Stimulated activated CD4-positive, alpha-beta T cell treated with anti-CD3 and anti-CD28 coated beads, Interleukin-15, amount 100 ng/mL, for 1 hour (primary cell): Measurements from ENCODE around the gene KSR2.
"Not testable (repeated sequence)": the region's sequence is repeated elsewhere in the genome, so short reads cannot be mapped to it uniquely, and the experiment has no call there.

Experiments used
- DNase-seq, 2 donors: peaks; one replicate each; pipeline ENCODE4 v3.0.0-alpha.2; 2020; ENCODE audit warnings: low read depth in 1 of 2, low spot score in 1 of 2

Gene KSR2

DNA sequence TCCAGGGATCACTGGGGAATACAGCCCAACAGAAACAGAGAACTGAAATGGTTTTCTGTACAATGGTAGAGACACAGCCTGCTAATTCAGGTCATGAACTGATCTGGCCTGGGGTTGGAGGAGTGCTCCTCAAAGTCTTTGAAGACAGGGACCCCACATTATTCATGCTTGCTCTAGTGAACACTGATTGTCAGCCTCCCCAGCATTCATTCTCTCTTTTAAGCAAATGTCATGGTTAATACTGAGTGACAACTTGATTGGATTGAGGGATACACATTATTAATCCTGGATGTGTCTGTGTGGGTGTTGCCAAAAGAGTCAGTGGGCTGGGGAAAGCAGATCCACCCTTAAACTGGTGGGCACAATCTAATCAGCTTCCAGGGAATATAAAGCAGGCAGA lies 319.0 kb downstream of the KSR2 start:
- no peak for DNase-seq

DNA sequence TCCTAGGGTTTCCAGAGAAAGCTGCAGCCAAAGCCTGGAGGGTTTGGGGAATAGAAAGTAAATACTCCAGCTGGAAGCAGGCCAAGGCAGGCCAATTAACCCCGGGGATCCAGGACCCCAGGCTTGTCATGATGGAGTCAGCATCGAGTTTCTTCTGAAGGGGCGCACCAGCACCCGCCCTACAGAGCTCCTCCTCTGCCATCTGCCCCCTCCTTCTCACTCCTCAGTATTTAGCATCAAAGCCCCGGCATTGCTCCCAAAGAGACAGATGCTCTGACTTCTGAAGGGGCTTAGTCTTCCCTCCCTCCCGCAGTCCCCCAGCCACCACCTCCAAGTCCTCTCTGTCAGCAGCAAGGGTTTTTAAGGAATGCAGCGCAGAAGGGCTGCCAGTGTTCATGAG lies 322.3 kb downstream of the KSR2 start:
- no peak for DNase-seq

DNA sequence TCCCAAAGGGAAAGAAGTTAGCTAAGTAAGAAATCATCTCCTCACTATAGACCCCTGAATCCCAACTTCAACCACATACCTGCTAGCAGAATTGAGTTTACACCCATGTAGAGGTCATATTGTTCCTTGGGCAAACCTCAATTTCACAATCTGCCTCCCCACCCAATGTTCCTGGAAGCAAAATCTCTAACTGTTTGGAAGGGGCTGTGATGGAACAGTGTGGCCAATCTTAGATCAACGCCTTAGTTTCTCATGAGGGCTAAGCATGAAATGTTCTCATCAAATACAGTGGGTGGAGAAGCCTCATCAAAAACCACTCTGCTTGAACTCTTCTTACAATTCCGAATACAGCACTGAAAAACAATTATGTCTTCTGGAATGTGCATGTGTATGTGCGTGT lies 323.3 kb downstream of the KSR2 start:
- no peak for DNase-seq

DNA sequence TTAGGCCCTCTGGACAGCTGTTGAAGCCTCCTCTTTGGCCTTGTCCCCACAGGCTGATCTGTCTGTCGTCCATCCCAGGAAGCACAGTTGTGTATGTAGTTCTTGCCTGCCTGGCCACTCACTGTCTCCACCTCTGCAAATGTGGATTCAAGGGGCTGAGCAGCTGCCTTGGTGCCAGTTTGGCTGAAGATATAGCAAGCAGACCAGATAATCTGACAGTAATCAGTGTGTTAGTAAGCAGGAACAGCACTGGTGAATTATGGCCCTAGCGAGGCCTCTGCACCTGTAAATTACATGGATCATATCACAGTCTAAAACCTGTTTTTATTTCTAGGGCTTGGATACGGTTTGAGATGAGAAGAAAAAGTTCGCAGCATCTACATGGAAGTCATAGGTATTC lies 324.8 kb downstream of the KSR2 start:
- DNase-seq, result no peak

DNA sequence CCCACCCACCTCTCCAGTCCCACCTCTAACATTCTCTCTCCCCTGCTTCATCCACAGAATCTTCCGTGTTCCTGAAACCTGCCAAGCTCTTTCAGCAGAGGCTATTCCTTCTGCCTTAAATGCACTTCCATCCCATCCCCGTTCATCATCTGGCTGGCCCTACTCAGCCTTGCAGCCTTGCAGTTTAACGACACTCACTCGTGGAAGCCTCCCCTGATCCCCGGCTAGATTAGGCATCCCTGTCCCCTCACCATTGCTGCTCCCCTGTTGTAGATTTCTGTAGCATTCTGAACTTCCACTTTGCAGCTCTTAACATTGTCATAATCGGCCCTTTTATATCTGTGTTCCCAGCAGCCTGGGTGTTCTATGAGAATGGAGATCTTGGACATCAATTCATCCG lies 326.9 kb downstream of the KSR2 start:
- no peak for DNase-seq

DNA sequence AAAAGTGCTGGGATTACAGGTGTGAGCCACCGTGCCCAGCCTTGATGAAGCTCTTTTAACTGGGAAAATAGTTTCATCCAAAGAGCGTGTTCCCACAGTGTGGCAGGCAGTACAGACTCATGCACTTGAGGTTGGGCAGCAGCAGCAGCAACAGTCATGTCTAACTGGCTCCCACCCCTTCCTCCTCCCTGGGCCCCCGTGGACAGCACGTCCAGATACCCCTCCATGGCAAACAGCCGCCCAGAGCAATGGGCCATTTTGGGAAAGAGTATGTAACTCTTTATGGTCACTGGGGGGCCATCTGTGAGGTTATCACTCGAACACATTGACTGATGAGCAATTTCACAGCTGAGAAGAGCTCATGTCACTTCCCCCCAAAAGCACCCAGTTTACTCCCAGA lies 328.3 kb downstream of the KSR2 start:
- no peak for DNase-seq

DNA sequence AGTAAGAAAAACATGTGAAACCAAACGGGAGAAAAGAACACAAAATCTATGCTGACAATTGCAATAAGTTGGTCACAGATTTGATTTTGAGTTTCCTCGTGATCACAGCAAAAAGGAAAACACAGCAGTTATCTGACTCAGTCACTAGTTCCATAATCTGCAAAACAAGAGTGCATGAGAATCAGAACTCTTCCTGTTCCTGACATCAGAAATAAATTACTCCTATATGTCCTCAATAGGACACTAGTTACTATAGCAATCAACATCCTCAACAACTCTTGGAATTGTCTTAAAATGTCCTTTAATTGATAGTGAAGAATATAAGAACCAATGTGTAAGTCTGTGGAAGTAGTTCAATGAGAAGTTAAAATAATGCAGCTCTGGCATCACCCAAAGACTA lies 339.3 kb downstream of the KSR2 start:
- DNase-seq, result no peak

DNA sequence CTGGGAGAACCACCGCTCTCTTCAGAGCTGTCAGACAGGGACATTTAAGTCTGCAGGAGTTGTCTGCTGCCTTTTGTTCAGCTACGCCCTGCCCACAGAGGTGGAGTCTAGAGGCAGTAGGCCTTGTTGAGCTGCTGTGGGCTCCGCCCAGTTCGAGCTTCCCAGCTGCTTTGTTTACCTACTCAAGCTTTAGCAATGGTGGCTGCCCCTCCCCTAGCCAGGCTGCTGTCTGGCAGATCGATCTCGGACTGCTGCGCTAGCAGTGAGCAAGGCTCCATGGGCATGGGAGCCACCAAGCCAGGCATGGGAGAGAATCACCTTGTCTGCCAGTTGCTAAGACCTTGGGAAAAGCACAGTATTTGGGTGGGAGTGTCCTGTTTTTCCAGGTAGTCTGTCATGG lies 340.1 kb downstream of the KSR2 start:
- DNase-seq, result not testable (repeated sequence)

DNA sequence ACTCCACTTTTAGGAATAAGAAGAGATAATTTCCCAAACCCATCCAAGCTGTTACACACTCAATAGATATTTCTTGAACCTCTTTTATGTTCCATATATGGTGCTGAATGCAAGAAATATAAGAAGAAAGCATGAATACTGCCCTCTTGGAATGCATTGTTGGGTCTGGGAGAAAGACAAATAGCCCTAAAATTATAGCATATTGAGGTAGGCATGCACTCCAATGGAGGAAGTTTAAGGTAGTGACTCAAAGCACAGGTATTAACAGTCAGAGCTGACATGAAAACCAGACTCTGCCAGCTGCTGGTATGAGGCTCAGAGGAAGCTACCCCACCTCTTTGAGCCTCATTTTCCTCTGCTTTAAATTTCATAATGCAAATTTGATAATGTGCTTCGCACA lies 346.0 kb downstream of the KSR2 start:
- no peak for DNase-seq

DNA sequence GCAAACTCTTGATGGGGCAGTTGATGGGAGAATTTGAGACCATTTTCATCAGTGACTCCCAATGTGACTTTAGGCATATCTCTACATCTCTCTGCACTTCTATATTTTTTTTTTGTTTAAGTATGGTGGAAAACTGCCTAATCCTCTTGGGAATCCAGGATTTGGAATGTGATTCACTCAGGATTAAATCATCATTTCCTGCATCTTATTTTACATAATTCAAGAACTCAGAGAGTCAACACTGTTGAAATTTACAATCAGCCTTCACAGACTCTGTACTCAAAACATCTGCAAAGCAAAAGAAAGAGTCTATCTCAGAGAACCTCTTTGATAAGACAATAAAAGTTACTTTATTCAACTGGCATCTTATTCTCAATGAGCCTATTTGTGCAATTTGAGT lies 346.7 kb downstream of the KSR2 start:
- DNase-seq, result no peak

DNA sequence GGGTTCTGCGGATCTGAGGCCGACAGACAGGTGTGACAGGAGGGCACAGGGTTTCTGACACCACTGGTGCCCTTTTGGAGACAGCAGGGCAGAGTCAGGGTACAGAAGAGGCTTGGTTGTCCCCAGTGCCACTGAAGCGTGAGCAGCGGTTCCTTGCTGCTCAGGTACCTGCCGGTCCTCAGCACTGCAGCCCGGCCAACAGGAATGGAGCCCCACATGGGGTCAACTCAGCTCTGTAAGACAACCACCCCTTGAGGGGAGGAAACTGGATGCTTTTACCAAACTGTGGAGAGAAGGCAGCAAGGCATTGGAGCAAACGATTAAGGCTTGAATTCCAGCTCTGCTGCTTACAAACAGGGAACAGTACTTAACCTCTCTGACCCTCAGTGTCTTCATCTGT lies 361.0 kb downstream of the KSR2 start:
- no peak for DNase-seq

DNA sequence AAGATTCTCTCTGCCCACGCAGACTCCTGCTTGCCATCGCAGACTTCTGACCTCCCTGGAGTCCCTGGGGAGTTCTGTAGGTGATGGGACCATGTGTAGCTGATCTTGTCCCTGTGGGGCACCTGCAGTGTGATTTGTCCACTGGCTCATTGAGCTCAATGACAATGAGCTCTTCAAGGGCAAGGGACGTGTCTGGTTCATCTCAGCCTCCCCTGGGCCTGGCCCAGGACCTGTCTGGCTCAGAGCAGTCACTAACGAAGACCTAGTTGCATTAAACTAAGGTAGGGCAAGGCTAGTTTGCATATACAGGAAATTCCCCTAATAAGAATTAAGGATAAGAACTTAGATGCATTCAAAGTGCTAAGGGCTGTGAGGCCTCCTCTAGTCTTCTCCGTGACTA lies 361.8 kb downstream of the KSR2 start:
- no peak for DNase-seq

DNA sequence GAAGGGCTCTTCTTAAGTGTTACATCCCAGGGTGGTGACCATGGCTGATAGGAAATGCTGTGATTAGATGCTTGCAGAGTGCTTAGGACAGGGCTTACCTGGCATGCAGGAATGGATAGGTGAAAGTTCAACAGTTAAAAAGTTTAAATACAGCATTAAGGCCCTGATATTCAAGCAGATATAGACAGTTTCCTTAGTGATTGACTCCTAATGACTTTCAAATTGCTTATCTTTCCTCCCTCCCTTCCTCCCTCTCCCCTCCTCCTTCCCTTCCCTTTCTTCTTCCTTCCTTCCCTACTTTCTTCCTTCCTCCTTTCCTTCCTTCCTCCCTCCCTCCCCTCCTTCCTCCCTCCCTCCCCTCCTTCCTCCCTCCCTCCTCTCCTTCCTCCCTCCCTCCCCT lies 362.8 kb downstream of the KSR2 start:
- no peak for DNase-seq

DNA sequence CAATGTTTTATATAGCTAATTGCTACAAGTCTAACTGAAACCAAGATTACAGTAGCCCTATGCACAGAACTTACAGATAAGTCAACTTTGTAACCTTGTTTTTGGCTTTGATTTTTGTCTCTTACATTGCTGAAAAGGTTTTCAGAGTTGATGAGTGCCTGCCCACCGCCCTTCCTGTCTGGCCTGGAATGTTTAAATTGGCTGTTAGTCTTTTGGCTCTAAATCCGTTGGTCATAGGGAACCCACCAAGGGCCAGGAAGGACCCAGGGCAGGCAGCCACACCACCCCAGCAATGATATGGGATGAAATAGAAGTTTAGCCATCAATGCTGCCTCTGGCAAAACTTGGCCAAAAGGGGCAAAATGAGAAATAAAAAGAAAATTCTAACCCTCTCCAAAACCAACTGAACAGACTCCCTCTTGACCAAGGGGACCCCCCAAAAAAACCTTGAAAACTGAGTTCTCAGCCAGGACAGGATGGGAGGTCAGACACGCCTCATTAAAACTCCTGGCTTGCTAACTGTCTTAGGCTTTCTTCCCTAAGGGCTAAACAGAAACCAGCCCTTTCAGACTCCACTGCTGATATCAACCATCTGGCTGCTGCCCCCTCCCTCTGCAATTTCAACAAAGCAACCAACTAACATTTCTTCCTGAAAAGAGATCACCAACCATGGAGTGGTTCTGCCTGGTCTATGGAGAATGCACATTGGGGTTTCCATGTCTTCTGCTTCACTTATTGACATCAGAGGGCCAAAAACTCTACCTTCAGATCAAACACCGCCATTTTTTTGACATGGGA lies 365.3 kb downstream of the KSR2 start:
- no peak for DNase-seq

DNA sequence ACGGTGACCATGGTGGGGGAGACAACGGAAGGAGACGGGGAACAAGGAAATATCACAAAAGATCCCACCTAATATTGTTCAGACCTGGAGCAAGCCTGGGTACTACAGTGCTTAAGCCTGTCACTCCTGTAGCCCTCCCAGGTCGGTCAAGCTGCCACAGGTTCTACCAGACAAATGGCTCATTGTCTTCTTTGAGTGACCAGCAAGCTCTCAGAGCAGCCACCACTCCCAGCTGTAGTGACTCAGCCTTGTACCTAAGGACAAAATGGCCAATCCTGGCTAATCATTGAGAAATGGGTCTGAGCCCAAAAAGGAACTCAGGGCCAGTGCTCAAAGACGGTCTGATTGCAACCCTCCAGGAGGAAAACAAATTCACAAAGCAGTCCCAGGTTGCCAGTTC lies 368.9 kb downstream of the KSR2 start:
- no peak for DNase-seq

DNA sequence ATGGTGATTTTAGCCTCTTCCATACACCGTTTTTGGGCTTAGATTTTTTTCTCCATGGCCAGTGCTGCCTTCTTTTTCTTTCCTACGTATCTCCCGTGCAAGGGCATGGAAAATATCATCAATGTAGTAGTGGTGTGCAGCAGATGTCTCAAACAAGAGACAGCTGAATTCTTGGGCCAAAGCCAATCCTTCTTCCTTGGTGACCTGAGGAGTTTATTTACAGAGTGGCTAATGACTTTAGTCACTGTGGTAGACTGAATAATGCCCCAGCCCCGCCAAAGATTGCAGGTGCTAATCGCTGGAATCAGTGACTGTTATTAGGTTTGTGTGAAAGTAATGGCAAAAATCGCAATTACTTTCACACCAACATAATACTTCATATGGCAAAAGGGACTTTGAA lies 371.8 kb downstream of the KSR2 start:
- no peak for DNase-seq

DNA sequence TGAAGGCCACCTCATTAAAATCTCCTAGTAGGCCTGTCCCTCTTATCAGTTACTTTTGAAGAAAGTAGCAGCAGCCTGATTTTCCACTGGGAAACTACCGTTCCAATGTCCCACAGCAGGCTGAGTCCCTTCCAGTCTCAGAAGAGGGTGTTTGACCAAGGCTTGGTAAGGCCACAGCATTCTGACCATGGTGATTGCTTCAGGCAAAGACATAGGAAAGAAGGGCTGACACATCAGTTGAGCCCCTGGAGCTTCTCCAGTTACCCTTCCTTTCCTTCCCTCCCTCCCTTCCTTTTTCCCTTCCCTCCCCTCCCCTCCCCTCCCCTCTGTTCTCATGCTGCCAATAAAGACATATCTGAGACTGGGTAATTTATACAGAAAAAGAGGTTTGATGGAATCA lies 373.0 kb downstream of the KSR2 start:
- DNase-seq, result no peak

DNA sequence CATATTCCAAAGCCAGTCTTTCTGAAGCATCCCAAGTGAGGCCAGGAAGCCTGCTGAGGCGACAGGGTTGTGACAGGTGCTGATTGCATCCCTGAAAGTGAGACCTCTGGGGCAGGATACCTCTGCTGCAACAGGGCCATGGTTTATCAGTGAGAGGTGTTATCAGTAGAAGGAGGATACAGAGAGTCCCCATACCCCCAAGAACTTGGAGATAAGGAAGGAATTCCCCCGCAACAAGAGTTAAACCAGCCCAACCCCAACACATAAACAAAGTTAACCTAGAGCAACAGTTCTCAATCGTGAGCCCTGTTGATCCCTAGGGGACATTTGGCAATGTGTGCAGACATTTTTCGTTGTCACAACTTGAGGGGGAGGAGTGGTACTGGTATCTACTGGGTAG lies 374.3 kb downstream of the KSR2 start:
- DNase-seq, result no peak

DNA sequence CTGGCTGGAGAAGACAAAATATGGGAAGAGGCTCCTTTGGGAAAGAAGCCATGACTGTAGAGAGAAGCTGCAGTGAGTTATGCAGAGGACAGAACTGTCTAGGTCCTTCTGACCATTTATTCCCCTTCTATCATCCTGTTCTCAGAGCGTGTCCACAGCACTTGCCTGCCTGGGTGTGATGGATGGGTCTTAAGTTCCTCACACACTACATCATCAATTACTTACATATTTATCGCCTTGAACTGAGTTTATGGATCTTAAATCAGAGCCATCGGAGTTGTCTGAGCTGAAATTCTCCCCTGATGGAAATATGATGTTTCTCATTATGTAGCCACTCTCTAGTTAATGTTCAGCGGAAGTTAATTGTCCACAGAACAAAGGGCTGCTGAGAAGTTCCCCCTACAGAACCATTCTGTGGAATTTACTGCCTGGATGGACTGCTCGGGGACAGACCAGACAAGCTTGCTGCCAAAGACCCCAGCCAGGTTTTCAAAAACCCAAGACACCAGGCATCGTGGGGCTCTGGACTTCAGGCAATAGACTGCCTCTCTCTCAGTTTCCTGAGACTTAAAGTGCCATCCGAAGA lies 374.9 kb downstream of the KSR2 start:
- DNase-seq, result no peak

DNA sequence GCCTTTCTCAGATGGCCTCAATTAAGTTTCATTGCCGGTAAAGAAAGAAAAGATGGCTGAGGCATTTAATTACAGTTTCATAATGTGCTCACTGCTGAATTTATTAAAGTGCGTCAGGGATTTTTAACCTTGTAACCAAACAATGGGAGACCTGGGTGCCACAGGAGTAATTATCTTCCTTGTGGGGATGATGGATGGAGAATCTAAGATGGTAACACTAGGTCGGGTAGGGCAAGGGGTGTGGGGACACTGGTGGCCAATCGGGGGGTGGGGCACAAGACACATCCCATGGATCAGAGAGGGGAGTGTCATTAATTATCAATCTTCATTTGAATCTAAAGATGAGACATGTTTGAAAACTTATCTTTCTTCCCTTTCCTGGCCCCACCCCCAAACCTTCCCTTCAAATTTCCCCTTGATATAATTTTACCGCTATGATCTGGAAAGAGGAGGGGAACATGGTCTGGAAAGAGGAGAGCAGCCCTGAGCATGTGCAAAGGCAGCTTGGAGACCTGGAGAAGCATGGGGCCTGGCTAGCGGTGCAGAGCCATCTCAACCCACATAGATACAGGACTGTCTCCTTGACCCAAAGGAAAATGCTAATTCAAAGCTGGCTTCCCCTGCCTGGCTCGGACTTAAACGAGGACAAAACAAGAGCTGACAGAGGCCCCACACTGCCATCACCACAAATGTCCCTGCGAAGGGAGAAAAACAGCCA lies 376.0 kb downstream of the KSR2 start:
- no peak for DNase-seq

DNA sequence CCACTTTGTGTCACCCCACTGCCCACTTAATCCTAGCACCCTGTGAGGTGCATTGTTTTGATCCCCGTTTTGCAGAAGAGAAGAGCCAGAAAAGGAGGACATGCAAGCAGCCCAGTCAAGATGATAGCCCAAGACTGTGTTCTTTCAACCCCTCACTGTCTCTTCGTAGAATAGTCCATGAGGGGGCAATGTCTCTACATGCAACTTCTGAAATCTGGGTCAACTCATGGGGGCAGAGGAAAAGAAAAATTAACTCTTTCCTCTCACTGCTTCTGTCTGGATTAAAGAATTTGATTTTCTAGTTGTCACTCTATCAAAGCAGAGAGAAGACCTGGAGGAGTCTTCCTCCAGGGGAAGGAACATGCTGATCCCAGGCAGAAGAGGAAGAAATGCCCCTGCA lies 377.8 kb downstream of the KSR2 start:
- no peak for DNase-seq

DNA sequence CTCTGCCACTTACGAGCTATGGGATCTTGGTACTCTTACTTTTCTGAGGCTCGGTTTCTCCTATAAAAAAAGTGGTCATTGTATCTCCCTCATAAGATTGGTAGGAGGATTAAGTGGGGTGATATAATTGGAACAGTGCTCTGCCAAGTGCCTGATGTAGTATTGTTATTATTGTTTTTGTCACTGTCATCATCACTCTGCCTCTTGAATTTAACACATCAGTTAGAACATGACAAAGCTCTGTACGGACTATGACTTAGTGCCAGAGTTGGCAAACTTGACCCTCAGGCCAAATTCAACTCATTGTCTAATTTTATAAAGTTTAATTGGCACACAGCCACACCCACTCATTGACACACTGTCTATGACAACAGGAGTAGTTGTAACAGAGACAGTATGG lies 378.4 kb downstream of the KSR2 start:
- no peak for DNase-seq

DNA sequence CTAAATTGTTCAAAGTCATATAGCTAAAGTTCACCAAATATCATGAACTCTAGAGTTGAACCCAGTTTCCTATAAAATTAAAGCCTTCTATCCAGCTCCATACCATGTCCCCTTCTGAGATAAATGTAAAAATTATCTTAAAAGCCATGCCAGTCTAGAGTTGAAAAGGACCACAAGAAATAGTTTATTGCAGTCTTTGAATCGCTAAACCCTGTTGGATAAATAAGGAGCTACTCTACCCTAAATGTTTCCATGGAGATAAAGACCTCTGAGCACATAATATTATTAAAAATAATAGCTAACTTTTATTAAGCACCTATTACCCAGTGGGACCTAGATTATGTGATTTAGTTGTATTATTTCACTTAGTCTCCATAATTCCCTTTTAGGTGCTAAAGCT lies 379.8 kb downstream of the KSR2 start:
- DNase-seq, result no peak
